Colonic mucosa (tissue), 4 donors: Measurements from ENCODE around the gene CHPF. TPM values are rescaled to one million over a fixed set of nuclear protein-coding genes. Genes with fewer than 3 reads are reported as not detected.

ENCODE experiments used
- DNase-seq: peaks from one replicate; pipeline ENCODE4 v3.0.0-alpha.2; 2020
- H3K27ac ChIP-seq: fragments of 200-600 bp; one replicate; pipeline ENCODE4 v1.8.0; 2021
- H3K27me3 ChIP-seq: fragments of 200-600 bp; one replicate; pipeline ENCODE4 v1.8.0; 2021
- H3K36me3 ChIP-seq: fragments of 200-600 bp; one replicate; pipeline ENCODE4 v1.8.0; 2021
- H3K4me1 ChIP-seq: fragments of 200-600 bp; one replicate; pipeline ENCODE4 v1.8.0; 2021; ENCODE audit warnings: mild to moderate bottlenecking
- H3K4me3 ChIP-seq: fragments of 200-600 bp; one replicate; pipeline ENCODE4 v1.8.0; 2021
- H3K9ac ChIP-seq, 2 donors: one replicate each; pipeline ENCODE4 v1.7.0; 2013; ENCODE audit warnings: control low read depth in 2 of 2, low read depth in 2 of 2, low read length in 2 of 2
- H3K9me3 ChIP-seq: fragments of 200-600 bp; one replicate; pipeline ENCODE4 v1.8.0; 2021
- CTCF ChIP-seq: fragments of 200-600 bp; IDR thresholded peaks from one replicate; pipeline ENCODE4 v1.8.0; 2022; ENCODE audit warnings: antibody characterized with exemption, mild to moderate bottlenecking
- intact Hi-C: fragments of 100-400 bp; cut with DNase I; formaldehyde crosslinking; loops from one replicate; pipeline ENCODE4 v1.14.1; 2022
- total RNA-seq, 2 donors: library from RNA; stranded (reverse); fragmentation: NEBNext Ultra II Directional in 1 of 2; extraction: Animal tissue kit (Norgen Biotek cat#: 25700) in 1 of 2; gene quantifications; one replicate each; pipeline ENCODE4 v1.2.1, GENCODE V29; 2021
- donor health status: healthy.
- donor health status: DM: no; HTN: no; CAD: no.
- donor health status: DM: no; HTN: no; CAD: no.

Gene CHPF
- total RNA-seq, 2 donors from 2014 or later, result 43.1 to 43.5 TPM

- intact Hi-C loops, result no loop called here
- H3K27me3 ChIP-seq, result peaks cover 35% of the 10 kb centered on the region
- H3K36me3 ChIP-seq, result no peaks in the 10 kb centered on the region
- TF ChIP-seq CTCF, result no peak
- H3K9ac ChIP-seq, result no peak overlapping the region
- H3K4me3 ChIP-seq, result no peak overlapping the region
- no peak for DNase-seq
- H3K9me3 ChIP-seq, result no peaks in the 10 kb centered on the region
- no peak overlapping the region for H3K27ac ChIP-seq
- no peaks in the 10 kb centered on the region for H3K4me1 ChIP-seq
These were observed 21.2 kb downstream of the CHPF start for GRCh38 chr2:219522111-219523030.

- DNase-seq, result no peak
- intact Hi-C loops, result no loop called here
These were observed 22.3 kb downstream of the CHPF start for GRCh38 chr2:219521066-219521880.

GRCh38 chr2:219520079-219520478 is 23.5 kb downstream of the CHPF start:
- no peaks in the 10 kb centered on the region for H3K9me3 ChIP-seq
- DNase-seq, result no peak
- no peak for TF ChIP-seq CTCF
- no peak overlapping the region for H3K4me3 ChIP-seq
- no peaks in the 10 kb centered on the region for H3K36me3 ChIP-seq
- intact Hi-C loops, result no loop called here
- peaks cover 35% of the 10 kb centered on the region for H3K27me3 ChIP-seq
- H3K9ac ChIP-seq, result no peak overlapping the region
- no peaks in the 10 kb centered on the region for H3K4me1 ChIP-seq
- no peak overlapping the region for H3K27ac ChIP-seq

More at GRCh38 chr2:219521066-219521880, 22.3 kb downstream of the CHPF start:
- Histone ChIP-seq H3K4me3 (no peak overlapping the region), H3K9ac (no peak overlapping the region), H3K9me3 (no peaks in the 10 kb centered on the region), H3K4me1 (no peaks in the 10 kb centered on the region), H3K27me3 (peaks cover 35% of the 10 kb centered on the region), H3K27ac (no peak overlapping the region), H3K36me3 (no peaks in the 10 kb centered on the region)
- TF ChIP-seq CTCF, result peak; percentile 27

GRCh38 chr2:219519526-219519916 is 24.1 kb downstream of the CHPF start:
- intact Hi-C loops, result no loop called here
- no peak for TF ChIP-seq CTCF
- no peaks in the 10 kb centered on the region for H3K36me3 ChIP-seq
- no peaks in the 10 kb centered on the region for H3K4me1 ChIP-seq
- peaks cover 40% of the 10 kb centered on the region for H3K27me3 ChIP-seq
- no peaks in the 10 kb centered on the region for H3K9me3 ChIP-seq
- H3K9ac ChIP-seq, result no peak overlapping the region
- H3K4me3 ChIP-seq, result no peak overlapping the region
- no peak for DNase-seq
- no peak overlapping the region for H3K27ac ChIP-seq

GRCh38 chr2:219517954-219518778 is 25.4 kb downstream of the CHPF start:
- H3K27ac ChIP-seq, result no peak overlapping the region
- intact Hi-C loops, result no loop called here
- H3K4me1 ChIP-seq, result no peaks in the 10 kb centered on the region
- TF ChIP-seq CTCF, result no peak
- H3K9me3 ChIP-seq, result no peaks in the 10 kb centered on the region
- DNase-seq, result no peak
- peaks cover 44% of the 10 kb centered on the region for H3K27me3 ChIP-seq
- H3K36me3 ChIP-seq, result no peaks in the 10 kb centered on the region
- no peak overlapping the region for H3K9ac ChIP-seq
- H3K4me3 ChIP-seq, result no peak overlapping the region
